ENCODE data around the gene UCP2. TPM values are rescaled to one million over a fixed set of nuclear protein-coding genes. Genes with fewer than 3 reads are reported as not detected.
A peak's percentile ranks its signal among the peaks of the same experiment; 100 is the strongest.

The UCP2 gene
- total RNA-seq, 2 experiments from 2014 or later, result 145 to 358 TPM

- Histone ChIP-seq H3K9me3 (ENCODE audit: low read length) (no peaks in the 10 kb centered on the region), H3K9me2 (ENCODE audit: insufficient read depth, low read length) (no peaks in the 10 kb centered on the region), H3K27ac (ENCODE audit: low read depth, low read length, poor library complexity, severe bottlenecking) (peak overlapping the region; percentile 26), H3K4me3 (ENCODE audit: low read depth, low read length, poor library complexity, severe bottlenecking) (no peak overlapping the region), H3K79me2 (ENCODE audit: insufficient read depth, low read depth, low read length) (peaks cover 9% of the 10 kb centered on the region; the same call in 1 of the 2 replicates), H3K36me3 (ENCODE audit: insufficient read depth, low read length) (peaks cover 45% of the 10 kb centered on the region), H3K4me2 (ENCODE audit: low read length) (no peak overlapping the region), H3K4me1 (ENCODE audit: insufficient read depth, low read length, poor library complexity, severe bottlenecking) (peaks cover 49% of the 10 kb centered on the region), H2AFZ (ENCODE audit: low read length) (no peak overlapping the region), H4K20me1 (ENCODE audit: insufficient read depth, low read length) (0 out of 2 replicates have a peak, but pooled peaks cover 8% of the 10 kb centered on the region)
- CTCF ChIA-PET (ENCODE audit: unreplicated experiment), result interaction anchor here (1.0 kb wide), 1 partner anchor 15 kb away, joined by 3 read pairs; no protein-coding TSS in a partner anchor
- TF ChIP-seq EZH2phosphoT487 (IDR thresholded peaks at IDR 0.05; ENCODE audit: borderline replicate concordance, low read depth, low read length), result no peak
- no peak for TF ChIP-seq CTCF (conservative IDR thresholded peaks at IDR 0.05; ENCODE audit: low read length)
- intact Hi-C loops (cut with micrococcal nuclease; ENCODE audit: unreplicated experiment), result no loop called here
- BruUV-seq (replicated peaks), result no TSS peak
- peak; percentile 39 for DNase-seq (ENCODE audit: low spot score)
- POLR2A ChIA-PET, result interaction anchor here (1.1 to 3.3 kb wide), 5 partner anchors 8 to 25 kb away, joined by 3 to 18 read pairs (median 4); no protein-coding TSS in a partner anchor
These were observed 10.5 kb downstream of the UCP2 start for GRCh38 chr11:73972187-73972586.

GRCh38 chr11:73971175-73971719 lies 11.4 kb downstream of the UCP2 start:
- no peak overlapping the region for H3K4me3 ChIP-seq (ENCODE audit: low read depth, low read length, poor library complexity, severe bottlenecking)
- H3K27ac ChIP-seq (ENCODE audit: low read depth, low read length, poor library complexity, severe bottlenecking), result peak overlapping the region; percentile 65
- H3K9me3 ChIP-seq (ENCODE audit: low read length), result no peaks in the 10 kb centered on the region
- peaks cover 49% of the 10 kb centered on the region for H3K4me1 ChIP-seq (ENCODE audit: insufficient read depth, low read length, poor library complexity, severe bottlenecking)
- peaks cover 36% of the 10 kb centered on the region for H3K36me3 ChIP-seq (ENCODE audit: insufficient read depth, low read length)
- BruUV-seq (replicated peaks), result no TSS peak
- no peaks in the 10 kb centered on the region for H3K79me2 ChIP-seq (ENCODE audit: insufficient read depth, low read depth, low read length)
- ChIA-PET POLR2A (interaction anchor here (1.3 to 3.3 kb wide), 2 partner anchors 9 to 23 kb away, joined by 4 to 18 read pairs; no protein-coding TSS in a partner anchor), CTCF (ENCODE audit: unreplicated experiment) (no interaction called here)
- H2AFZ ChIP-seq (ENCODE audit: low read length), result no peak overlapping the region
- no peaks in the 10 kb centered on the region for H4K20me1 ChIP-seq (ENCODE audit: insufficient read depth, low read length)
- TF ChIP-seq EZH2phosphoT487 (IDR thresholded peaks at IDR 0.05; ENCODE audit: borderline replicate concordance, low read depth, low read length), result no peak
- TF ChIP-seq CTCF (conservative IDR thresholded peaks at IDR 0.05; ENCODE audit: low read length), result no peak
- peak; percentile 66 for DNase-seq (ENCODE audit: low spot score)
- H3K9me2 ChIP-seq (ENCODE audit: insufficient read depth, low read length), result no peaks in the 10 kb centered on the region
- peak overlapping the region; percentile 47 for H3K4me2 ChIP-seq (ENCODE audit: low read length)
- intact Hi-C loops (cut with micrococcal nuclease; ENCODE audit: unreplicated experiment), result no loop called here
